Measurements from ENCODE around the gene ITCH.

Gene ITCH

GRCh38 chr20:34535857-34536256 lies 172.8 kb downstream of the ITCH start:
- DNase-seq = no peak

- DNase-seq = peak in 1 of 2 donors; percentile 33
These were observed 173.8 kb downstream of the ITCH start for GRCh38 chr20:34536798-34537394.

- DNase-seq = no peak
These were observed 174.6 kb downstream of the ITCH start for GRCh38 chr20:34537651-34538050.

- DNase-seq = peak; percentile 10 to 20
These were observed 175.6 kb downstream of the ITCH start for GRCh38 chr20:34538671-34539123.

GRCh38 chr20:34539756-34540155 lies 176.7 kb downstream of the ITCH start:
- DNase-seq = no peak

- DNase-seq = no peak
These were observed 177.7 kb downstream of the ITCH start for GRCh38 chr20:34540596-34541263.

- DNase-seq = no peak
These were observed 178.3 kb downstream of the ITCH start for GRCh38 chr20:34541264-34541901.

- DNase-seq = no peak
These were observed 178.8 kb downstream of the ITCH start for GRCh38 chr20:34541917-34542316.

- no peak for DNase-seq
These were observed 179.4 kb downstream of the ITCH start for GRCh38 chr20:34542439-34542838.

GRCh38 chr20:34543463-34544056 lies 180.5 kb downstream of the ITCH start:
- no peak for DNase-seq

- no peak for DNase-seq
These were observed 181.2 kb downstream of the ITCH start for GRCh38 chr20:34544109-34544796.

- DNase-seq = no peak
These were observed 183.7 kb downstream of the ITCH start for GRCh38 chr20:34546751-34547181.

GRCh38 chr20:34547844-34548613 lies 185.0 kb downstream of the ITCH start:
- DNase-seq = no peak

- no peak for DNase-seq
These were observed 186.3 kb downstream of the ITCH start for GRCh38 chr20:34549291-34549928.

GRCh38 chr20:34549929-34550305 lies 186.8 kb downstream of the ITCH start:
- no peak for DNase-seq

GRCh38 chr20:34552569-34552968 lies 189.5 kb downstream of the ITCH start:
- no peak for DNase-seq

- no peak for DNase-seq
These were observed 190.3 kb downstream of the ITCH start for GRCh38 chr20:34553366-34553867.

- no peak for DNase-seq
These were observed 194.9 kb downstream of the ITCH start for GRCh38 chr20:34557936-34558319.

- peak; percentile 60 to 88 for DNase-seq
These were observed 195.5 kb downstream of the ITCH start, which contains the start of gene MAP1LC3A for GRCh38 chr20:34558320-34559218. Gene MAP1LC3A (plus strand): TSS chr20:34558718. CDS start chr20:34558869, 151 bp downstream.
